Endothelial cell (in vitro differentiated cells): ENCODE results near the gene ZFAND3. TPM values are rescaled to one million over a fixed set of nuclear protein-coding genes. Genes with fewer than 3 reads are reported as not detected.

ENCODE experiments used
- DNase-seq: peaks from one replicate; pipeline ENCODE4 v3.0.0; 2021; ENCODE audit warnings: low spot score
- H3K27ac Mint-ChIP-seq: one replicate; pipeline ENCODE4 v1.8.0; 2021; ENCODE audit warnings: mixed read lengths, inconsistent platforms; ENCODE audit not compliant: unreplicated experiment
- H3K27me3 Mint-ChIP-seq: one replicate; pipeline ENCODE4 v1.8.0; 2021; ENCODE audit warnings: mild to moderate bottlenecking, moderate library complexity, mixed read lengths, inconsistent platforms; ENCODE audit not compliant: unreplicated experiment
- H3K36me3 Mint-ChIP-seq: one replicate; pipeline ENCODE4 v1.8.0; 2021; ENCODE audit warnings: mild to moderate bottlenecking, low read depth, mixed read lengths, inconsistent platforms; ENCODE audit not compliant: unreplicated experiment
- H3K4me1 Mint-ChIP-seq: one replicate; pipeline ENCODE4 v1.8.0; 2021; ENCODE audit warnings: mild to moderate bottlenecking, mixed read lengths, inconsistent platforms; ENCODE audit not compliant: unreplicated experiment
- H3K4me3 Mint-ChIP-seq: one replicate; pipeline ENCODE4 v1.8.0; 2021; ENCODE audit warnings: mild to moderate bottlenecking, mixed read lengths, inconsistent platforms; ENCODE audit not compliant: unreplicated experiment
- H3K9me3 Mint-ChIP-seq: one replicate; pipeline ENCODE4 v1.8.0; 2021; ENCODE audit warnings: mixed read lengths, inconsistent platforms; ENCODE audit not compliant: unreplicated experiment
- total RNA-seq: library from RNA; stranded (reverse); fragmentation: NEBNext Ultra II Directional; extraction: Animal tissue kit (Norgen Biotek cat#: 25700); gene quantifications from one replicate; pipeline ENCODE4 v1.2.1, GENCODE V29; 2021; ENCODE audit not compliant: unreplicated experiment
- TF ChIP-seq, protein P1 (sequence below): fragments of 200-600 bp; sonication (generic); IDR thresholded peaks from one replicate; pipeline ENCODE4 v1.5.0; 2021; ENCODE audit warnings: antibody characterized with exemption; ENCODE audit not compliant: unreplicated experiment

ZFAND3 gene
- total RNA-seq, 1 donor from 2014 or later, result 96.3 TPM

GRCh38 chr6:38051819-38052434 is 232.4 kb downstream of the ZFAND3 start:
- H3K27me3 Mint-ChIP-seq, result peaks cover 2% of the 10 kb centered on the region
- no peak overlapping the region for H3K27ac Mint-ChIP-seq
- H3K9me3 Mint-ChIP-seq, result no peaks in the 10 kb centered on the region
- TF ChIP-seq, protein P1, sequence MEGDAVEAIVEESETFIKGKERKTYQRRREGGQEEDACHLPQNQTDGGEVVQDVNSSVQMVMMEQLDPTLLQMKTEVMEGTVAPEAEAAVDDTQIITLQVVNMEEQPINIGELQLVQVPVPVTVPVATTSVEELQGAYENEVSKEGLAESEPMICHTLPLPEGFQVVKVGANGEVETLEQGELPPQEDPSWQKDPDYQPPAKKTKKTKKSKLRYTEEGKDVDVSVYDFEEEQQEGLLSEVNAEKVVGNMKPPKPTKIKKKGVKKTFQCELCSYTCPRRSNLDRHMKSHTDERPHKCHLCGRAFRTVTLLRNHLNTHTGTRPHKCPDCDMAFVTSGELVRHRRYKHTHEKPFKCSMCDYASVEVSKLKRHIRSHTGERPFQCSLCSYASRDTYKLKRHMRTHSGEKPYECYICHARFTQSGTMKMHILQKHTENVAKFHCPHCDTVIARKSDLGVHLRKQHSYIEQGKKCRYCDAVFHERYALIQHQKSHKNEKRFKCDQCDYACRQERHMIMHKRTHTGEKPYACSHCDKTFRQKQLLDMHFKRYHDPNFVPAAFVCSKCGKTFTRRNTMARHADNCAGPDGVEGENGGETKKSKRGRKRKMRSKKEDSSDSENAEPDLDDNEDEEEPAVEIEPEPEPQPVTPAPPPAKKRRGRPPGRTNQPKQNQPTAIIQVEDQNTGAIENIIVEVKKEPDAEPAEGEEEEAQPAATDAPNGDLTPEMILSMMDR, result no peak
- no peak overlapping the region for H3K4me3 Mint-ChIP-seq
- no peaks in the 10 kb centered on the region for H3K36me3 Mint-ChIP-seq
- no peak for DNase-seq
- no peaks in the 10 kb centered on the region for H3K4me1 Mint-ChIP-seq

DNA sequence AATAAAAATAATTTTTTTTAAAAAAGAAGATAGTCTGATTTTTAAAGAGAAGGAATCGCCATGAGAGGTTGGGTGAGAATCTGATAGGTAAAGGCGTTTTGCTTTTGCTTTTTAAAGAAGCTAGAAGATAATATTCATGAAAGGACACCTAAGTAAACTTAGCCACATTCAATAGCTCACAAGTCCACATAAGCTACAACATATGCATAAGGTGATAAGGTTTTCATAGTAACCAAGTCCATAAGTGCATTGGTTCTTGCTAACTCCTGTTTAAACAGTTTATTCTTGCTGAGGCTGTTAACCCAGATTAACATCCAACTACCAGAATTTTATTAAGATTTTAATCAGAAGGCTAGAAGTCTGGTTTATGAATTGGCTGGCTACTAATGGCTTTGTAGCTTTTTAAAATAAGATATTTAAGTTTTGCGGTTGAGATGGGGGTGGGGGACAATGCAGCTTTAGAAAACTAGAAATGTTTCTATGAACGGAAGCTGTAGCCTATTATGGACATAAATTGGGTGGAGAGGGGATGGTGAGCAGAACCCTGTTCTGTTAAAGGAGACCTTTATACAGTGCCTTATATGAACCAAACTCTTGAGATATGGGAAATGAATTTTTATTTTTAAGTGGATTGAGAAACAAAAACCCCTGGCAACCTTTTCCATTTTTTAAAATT is 235.1 kb downstream of the ZFAND3 start:
- DNase-seq, result no peak
- TF ChIP-seq, protein P1, result no peak
- Mint-ChIP-seq H3K4me1 (no peaks in the 10 kb centered on the region), H3K9me3 (no peaks in the 10 kb centered on the region), H3K27me3 (peaks cover 5% of the 10 kb centered on the region), H3K27ac (no peak overlapping the region), H3K36me3 (no peaks in the 10 kb centered on the region), H3K4me3 (no peak overlapping the region)

DNA sequence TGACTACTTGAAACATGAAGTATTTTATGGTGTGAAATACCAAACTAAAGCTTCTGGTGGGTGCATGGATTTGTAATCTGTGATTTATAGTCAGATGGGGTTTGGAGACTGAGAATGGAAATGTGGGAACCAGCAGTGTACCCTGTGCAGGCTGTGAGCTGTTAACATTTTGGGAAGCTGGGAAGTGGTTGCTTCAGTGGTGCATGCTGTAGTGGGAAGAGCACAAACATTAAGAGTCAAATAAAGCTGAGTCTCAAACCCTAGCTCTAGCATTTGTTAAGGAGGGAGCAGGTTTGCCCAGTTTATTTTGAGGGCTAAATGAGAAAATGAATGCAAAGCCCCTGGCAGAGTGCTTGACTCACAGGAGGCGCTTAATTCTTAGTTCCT is 235.7 kb downstream of the ZFAND3 start:
- H3K4me3 Mint-ChIP-seq, result no peak overlapping the region
- no peak overlapping the region for H3K27ac Mint-ChIP-seq
- H3K9me3 Mint-ChIP-seq, result no peaks in the 10 kb centered on the region
- no peaks in the 10 kb centered on the region for H3K36me3 Mint-ChIP-seq
- H3K27me3 Mint-ChIP-seq, result peaks cover 5% of the 10 kb centered on the region
- TF ChIP-seq, protein P1, result no peak
- H3K4me1 Mint-ChIP-seq, result no peaks in the 10 kb centered on the region
- no peak for DNase-seq

- no peaks in the 10 kb centered on the region for H3K36me3 Mint-ChIP-seq
- TF ChIP-seq, protein P1, result no peak
- H3K27me3 Mint-ChIP-seq, result peaks cover 3% of the 10 kb centered on the region
- no peak for DNase-seq
- no peak overlapping the region for H3K4me3 Mint-ChIP-seq
- no peaks in the 10 kb centered on the region for H3K9me3 Mint-ChIP-seq
- H3K27ac Mint-ChIP-seq, result no peak overlapping the region
- H3K4me1 Mint-ChIP-seq, result no peaks in the 10 kb centered on the region
These were observed 236.8 kb downstream of the ZFAND3 start for GRCh38 chr6:38056361-38056760.

DNA sequence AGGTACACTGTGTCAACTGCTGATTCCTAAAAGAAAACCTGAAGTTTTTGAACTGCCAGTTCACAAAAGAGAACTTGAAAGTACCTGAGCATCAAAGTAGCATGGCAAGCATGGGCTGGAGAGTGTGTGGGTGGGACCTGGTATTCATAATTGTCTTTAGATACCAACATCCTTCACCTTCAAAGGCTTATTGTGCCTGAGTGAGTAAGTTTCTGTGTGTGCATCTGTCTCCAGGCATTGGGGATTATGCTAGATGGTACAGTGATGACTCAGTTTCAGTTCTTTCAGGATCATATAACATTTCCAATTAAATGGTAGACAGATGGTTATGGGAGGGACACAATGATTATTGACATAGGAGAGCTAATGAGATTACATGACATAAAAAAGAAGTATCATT is 238.5 kb downstream of the ZFAND3 start:
- H3K36me3 Mint-ChIP-seq, result no peaks in the 10 kb centered on the region
- H3K4me1 Mint-ChIP-seq, result no peaks in the 10 kb centered on the region
- DNase-seq, result no peak

More for the DNA sequence above, 238.5 kb downstream of the ZFAND3 start:
- Mint-ChIP-seq H3K9me3 (no peaks in the 10 kb centered on the region), H3K27me3 (peaks cover 3% of the 10 kb centered on the region), H3K4me3 (no peak overlapping the region), H3K27ac (no peak overlapping the region)
- TF ChIP-seq, protein P1, result no peak
